ENCODE measurements around the gene C14orf119.

Gene C14orf119

DNA sequence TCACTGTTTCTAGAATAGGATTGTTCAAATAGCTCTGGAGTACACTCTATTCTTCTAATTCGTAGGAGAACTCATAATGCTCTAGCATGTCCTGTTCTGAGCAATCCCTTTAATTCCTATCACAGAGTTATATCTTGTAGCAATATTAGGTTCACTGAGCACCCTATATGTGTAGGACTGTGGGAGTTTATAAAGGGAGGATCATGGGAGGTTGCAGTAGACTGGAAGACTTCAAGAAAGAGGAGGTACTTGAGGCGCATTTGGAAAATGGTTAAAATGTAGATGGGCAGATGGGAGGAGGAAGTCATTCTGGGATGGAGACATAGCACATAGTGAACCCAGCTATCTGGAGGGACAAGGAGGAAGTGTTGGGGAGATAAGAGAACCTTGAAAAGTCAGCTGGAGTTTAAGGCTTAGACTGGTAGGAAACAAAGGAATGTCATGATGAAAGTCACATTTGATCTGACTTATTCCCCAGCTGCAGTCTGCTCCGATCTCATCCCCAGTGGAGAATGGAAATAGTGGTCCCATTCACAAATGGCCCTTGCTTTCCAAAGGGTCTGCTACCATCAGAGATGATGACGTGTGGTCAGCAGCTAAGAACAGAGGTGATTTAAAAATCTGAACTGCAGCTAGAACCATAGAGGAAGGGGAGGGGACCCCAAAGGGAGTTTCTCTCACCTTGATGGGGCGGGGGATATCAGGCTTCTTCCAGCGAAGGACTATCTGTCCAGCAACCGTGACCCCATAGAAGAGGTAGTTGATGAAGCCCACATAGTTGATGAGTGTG lies 33.9 kb downstream of the C14orf119 start:
- no peak for DNase-seq

- DNase-seq: no peak
These were observed 34.5 kb downstream of the C14orf119 start for GRCh38 chr14:23129759-23130316.

DNA sequence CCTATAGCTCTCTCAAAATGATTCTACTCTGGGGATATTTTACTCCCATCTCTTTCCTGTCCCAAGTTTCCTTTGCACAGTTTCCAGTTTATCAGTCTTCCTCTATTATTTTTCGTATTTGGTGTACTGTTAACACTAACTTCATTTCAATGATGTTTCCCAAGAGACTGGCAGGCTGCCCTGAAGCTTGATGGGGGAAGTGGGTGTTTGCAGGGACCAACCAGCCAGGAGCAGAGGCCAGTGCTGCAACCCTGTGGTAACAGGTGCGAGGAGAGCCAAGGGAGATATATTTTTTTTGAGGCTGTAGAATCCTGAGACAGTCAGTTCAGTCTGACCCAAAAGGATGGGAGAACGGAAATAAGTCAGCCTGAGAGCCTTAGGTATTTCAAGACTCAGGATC lies 35.6 kb downstream of the C14orf119 start:
- DNase-seq: no peak

GRCh38 chr14:23131482-23131881 lies 36.2 kb downstream of the C14orf119 start:
- no peak for DNase-seq

DNA sequence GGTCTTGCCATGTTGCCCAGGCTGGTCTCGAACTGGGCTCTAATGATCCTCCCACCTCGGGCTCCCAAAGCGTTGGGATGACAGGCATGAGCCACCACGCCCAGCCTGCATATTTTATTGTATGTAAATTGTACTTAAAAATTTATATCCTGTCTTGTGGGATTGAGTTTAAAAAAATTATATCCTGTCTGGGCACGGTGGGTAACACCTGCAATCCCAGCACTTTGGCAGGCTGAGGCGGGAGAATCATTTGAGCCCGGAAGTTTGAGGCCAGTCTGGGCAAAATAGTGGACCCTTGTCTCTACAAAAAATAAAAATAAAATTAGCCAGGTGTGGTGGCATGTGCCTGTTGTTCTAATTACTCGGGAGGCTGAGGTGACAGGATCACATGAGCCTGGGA lies 37.7 kb downstream of the C14orf119 start:
- DNase-seq: no peak

DNA sequence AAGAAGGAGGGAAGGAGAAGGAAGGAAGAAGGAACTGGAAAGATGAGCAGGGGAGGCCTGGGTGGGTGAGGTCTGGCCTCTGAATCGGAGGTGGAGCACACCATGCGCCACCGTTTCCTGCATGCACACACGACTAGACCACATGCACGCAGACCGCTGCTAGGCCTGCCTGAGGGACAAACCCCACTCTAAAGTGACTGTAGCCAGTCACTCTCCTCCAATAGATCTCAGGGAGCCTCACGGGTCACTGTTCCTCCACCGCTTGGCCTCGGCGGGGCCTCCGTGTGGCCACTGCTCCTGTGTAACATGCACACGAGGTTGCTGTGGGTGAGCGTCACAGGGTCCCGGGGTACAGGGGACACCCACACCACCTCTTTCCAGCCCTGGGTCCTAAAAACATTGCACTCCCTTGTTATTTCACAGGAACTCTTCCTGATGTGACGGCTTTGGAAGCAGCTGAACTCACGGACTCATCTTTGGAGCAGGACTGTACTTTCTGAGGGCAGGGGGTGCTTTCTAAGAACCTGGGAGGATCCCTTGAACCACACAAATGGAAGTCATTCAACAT lies 41.3 kb downstream of the C14orf119 start:
- no peak for DNase-seq

DNA sequence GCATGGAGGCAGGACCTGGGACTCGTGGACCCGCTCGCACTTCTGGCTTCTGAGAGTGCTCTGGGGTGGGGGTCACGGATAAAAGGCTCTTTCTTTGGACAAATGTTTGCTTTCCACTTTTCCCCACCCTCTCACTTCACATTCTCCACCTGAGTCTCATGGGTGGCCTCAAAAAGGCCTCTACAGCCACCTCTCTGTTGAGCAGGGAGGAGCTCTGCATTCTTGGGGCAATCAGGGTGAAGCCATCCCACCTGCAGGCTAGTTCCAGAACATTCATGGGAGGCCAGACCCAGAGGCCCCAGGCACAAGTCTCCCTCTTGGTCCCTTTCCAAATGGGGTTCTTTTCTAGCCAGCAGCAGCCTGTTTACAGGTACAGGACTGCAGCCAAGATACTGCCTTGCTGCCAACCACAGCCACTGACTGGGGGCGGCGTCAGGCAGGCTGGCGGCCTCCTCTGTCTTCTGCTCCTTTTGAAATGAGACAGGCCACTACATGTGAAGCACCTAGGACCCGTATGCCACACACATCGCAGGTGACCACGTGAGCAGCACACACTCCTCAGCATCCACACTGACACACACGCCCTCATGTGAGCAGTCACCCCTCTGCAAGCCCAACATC lies 42.0 kb downstream of the C14orf119 start:
- DNase-seq: no peak

DNA sequence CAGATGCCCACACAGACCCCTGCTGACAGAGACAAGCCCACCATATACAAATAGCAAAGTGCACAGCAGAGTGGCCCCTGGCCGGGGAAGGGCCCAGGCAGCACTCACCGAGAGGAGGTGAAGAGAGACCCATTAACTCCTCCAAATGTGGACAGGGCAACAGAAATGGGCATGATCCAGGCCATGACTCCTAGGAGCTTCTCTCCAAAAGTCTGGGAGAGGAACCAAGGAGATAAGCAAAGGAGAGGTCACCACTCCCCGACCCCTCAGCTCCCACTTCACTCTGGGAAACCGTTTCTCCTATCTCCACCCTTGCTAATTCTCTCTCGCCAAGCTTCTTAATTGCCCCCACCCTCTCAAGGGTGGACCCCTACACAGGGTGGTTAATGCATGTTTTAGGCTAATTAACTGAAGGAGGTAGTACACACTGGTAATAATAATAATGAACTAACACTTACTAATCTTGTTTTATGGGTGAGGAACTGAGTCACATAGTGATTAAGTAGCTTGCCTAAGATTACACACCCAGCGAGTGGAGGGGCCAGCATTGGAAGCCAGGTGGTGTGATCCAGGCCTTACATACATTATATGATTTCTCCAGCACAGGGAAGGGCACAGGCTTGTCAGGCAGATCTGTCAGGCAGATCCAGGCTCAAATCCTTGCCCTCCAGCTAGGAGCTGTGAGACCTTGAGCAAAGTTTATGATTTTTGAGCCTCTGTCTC lies 42.7 kb downstream of the C14orf119 start:
- DNase-seq: no peak

DNA sequence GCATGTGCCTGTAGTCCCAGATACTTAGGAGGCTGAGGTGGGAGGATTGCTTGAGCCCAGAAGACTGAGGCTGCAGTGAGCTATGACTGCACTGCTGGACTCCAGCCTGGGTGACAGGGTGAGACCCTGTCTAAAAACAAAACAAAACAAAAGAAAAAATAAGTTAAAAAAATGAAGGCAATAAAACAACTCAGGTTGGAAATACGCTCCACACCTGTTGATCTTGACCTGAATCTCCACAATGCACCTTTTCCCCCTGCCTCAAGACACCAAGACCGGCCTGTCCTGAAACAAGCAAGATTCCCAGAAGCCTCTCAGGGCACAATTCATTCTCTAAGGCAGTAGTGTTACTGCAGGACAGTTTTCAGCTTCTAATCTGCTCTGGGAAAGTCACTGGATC lies 44.6 kb downstream of the C14orf119 start:
- no peak for DNase-seq

DNA sequence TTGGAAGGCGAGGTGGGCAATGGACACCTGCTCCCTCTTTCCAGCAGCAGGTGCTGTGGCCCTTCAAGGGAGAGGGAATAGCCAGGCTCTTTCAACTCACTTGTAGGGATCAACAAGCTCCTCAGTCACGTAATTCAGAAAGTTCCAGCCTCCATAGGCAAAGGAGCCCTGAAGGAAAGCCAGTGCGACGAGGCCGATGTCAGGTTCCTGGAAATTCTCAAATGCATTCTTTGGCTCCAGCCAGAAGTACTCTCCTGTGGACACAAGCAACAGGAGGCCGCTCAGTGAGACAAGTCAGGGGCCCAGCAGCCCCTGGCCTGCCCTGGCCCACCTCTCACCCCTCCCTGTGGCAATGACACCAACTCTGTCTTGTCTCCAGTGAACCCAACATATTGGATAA lies 45.1 kb downstream of the C14orf119 start:
- no peak for DNase-seq

GRCh38 chr14:23141706-23142444 lies 46.6 kb downstream of the C14orf119 start:
- no peak for DNase-seq

GRCh38 chr14:23142826-23143225 lies 47.5 kb downstream of the C14orf119 start:
- DNase-seq: no peak

- DNase-seq: no peak
These were observed 48.6 kb downstream of the C14orf119 start for GRCh38 chr14:23143911-23144310.

- DNase-seq: no peak
These were observed 50.6 kb downstream of the C14orf119 start for GRCh38 chr14:23145794-23146350.

DNA sequence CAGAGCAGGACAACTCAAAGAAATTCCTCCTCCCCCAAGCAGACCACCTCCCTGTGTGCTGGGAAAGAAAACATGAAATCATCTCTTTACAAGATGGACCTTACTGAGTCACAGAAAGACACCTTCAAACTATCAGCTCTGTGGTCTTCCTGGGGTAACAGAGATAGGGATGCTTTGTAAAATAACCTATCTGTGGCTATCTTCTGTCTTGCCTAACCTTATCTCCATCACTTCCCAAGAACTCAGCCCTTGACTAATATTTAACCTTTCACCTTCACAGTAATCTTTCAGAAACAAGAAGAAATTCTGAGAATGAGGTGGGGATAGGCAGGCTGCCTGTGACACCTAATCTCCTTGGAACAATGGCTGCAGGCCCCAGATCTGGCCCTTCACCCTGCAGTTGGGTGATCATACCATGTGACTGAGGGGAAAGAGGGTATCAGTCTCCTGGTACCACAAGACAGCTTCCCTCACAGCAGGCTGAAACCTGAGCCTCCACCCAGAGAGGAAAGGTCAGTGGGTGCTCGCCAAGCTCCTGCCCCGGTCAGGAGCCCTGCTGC lies 51.1 kb downstream of the C14orf119 start:
- no peak for DNase-seq

DNA sequence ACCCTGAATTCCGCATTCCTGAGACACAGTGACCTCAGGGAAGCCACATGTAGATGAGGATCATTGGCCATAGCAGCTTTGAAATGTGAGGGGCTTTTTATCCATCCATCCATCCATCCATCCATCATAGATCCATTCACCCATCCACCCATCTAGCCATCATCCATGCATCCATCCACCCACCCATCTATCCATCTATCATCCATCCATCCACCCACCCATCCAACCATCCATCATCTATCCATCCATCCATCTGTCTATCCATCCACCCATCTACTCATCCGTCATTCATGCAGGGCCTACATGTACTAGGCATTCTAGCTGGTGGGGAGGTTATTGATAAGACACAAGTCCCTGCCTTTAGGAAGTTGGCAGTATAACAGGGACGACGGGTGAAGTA lies 51.7 kb downstream of the C14orf119 start:
- DNase-seq: no peak

GRCh38 chr14:23147676-23148075 lies 52.4 kb downstream of the C14orf119 start:
- no peak for DNase-seq

- DNase-seq: no peak
These were observed 53.4 kb downstream of the C14orf119 start for GRCh38 chr14:23148591-23149249.

- DNase-seq: no peak
These were observed 54.4 kb downstream of the C14orf119 start for GRCh38 chr14:23149745-23150144.

Data from activated CD4-positive, alpha-beta T cell treated with anti-CD3 and anti-CD28 coated beads for 1 hour (primary cell).